Measurements from ENCODE around the gene NLRP14. TPM values are rescaled to one million over a fixed set of nuclear protein-coding genes. Genes with fewer than 3 reads are reported as not detected.

The NLRP14 gene
- total RNA-seq, 3 donors from 2014 or later = under 0.01 to 0.29 (median 0.16) TPM

- no peaks in the 10 kb centered on the region for H3K27me3 ChIP-seq
- H3K36me3 ChIP-seq = no peaks in the 10 kb centered on the region
- H3K4me3 ChIP-seq = no peak overlapping the region
- H3K27ac ChIP-seq = no peak overlapping the region
- H3K4me1 ChIP-seq = no peaks in the 10 kb centered on the region
- H3K9me3 ChIP-seq = no peaks in the 10 kb centered on the region
- intact Hi-C loops (cut with DNase I; ENCODE audit: low total_unique reads) = no loop called here
- TF ChIP-seq POLR2A (IDR thresholded peaks at IDR 0.05) (no peak), POLR2AphosphoS5 (IDR thresholded peaks at IDR 0.05) (no peak), CTCF (IDR thresholded peaks at IDR 0.05) (no peak)
- no peak for DNase-seq (ENCODE audit: low spot score in 2 of 2)
Measured at GRCh38 chr11:7072401-7073028, 52.2 kb downstream of the NLRP14 start.

- no peak for TF ChIP-seq POLR2AphosphoS5 (IDR thresholded peaks at IDR 0.05)
- TF ChIP-seq CTCF (IDR thresholded peaks at IDR 0.05) = no peak
- no peak for TF ChIP-seq POLR2A (IDR thresholded peaks at IDR 0.05)
- H3K4me1 ChIP-seq = no peaks in the 10 kb centered on the region
- H3K27me3 ChIP-seq = no peaks in the 10 kb centered on the region
- H3K9me3 ChIP-seq = peaks cover 0 to 18% of the 10 kb centered on the region in 2 donors
- no peaks in the 10 kb centered on the region for H3K36me3 ChIP-seq
- H3K27ac ChIP-seq = no peak overlapping the region
- no peak overlapping the region for H3K4me3 ChIP-seq
- no peak for DNase-seq (ENCODE audit: low spot score in 2 of 2)
- intact Hi-C loops (cut with DNase I; ENCODE audit: low total_unique reads) = no loop called here
Measured at GRCh38 chr11:7077101-7077500, 56.8 kb downstream of the NLRP14 start.

GRCh38 chr11:7079545-7080135 lies 59.4 kb downstream of the NLRP14 start:
- TF ChIP-seq POLR2AphosphoS5 (IDR thresholded peaks at IDR 0.05) = no peak
- TF ChIP-seq CTCF (IDR thresholded peaks at IDR 0.05) = no peak
- no peak for TF ChIP-seq POLR2A (IDR thresholded peaks at IDR 0.05)
- no peak for DNase-seq (ENCODE audit: low spot score in 2 of 2)

GRCh38 chr11:7080900-7081299 lies 60.6 kb downstream of the NLRP14 start:
- H3K4me3 ChIP-seq = no peak overlapping the region
- TF ChIP-seq CTCF (IDR thresholded peaks at IDR 0.05) = no peak
- no peak for TF ChIP-seq POLR2AphosphoS5 (IDR thresholded peaks at IDR 0.05)
- no peak for TF ChIP-seq POLR2A (IDR thresholded peaks at IDR 0.05)
- no peaks in the 10 kb centered on the region for H3K27me3 ChIP-seq
- H3K4me1 ChIP-seq = no peaks in the 10 kb centered on the region
- H3K27ac ChIP-seq = no peak overlapping the region
- intact Hi-C loops (cut with DNase I; ENCODE audit: low total_unique reads) = no loop called here
- DNase-seq (ENCODE audit: low spot score in 2 of 2) = no peak
- no peaks in the 10 kb centered on the region for H3K36me3 ChIP-seq
- H3K9me3 ChIP-seq = peaks cover 0 to 18% of the 10 kb centered on the region in 2 donors

More at GRCh38 chr11:7079545-7080135, 59.4 kb downstream of the NLRP14 start:
- no peaks in the 10 kb centered on the region for H3K27me3 ChIP-seq
- no peak overlapping the region for H3K27ac ChIP-seq
- no peak overlapping the region for H3K4me3 ChIP-seq
- intact Hi-C loops (cut with DNase I; ENCODE audit: low total_unique reads) = no loop called here
- no peaks in the 10 kb centered on the region for H3K36me3 ChIP-seq
- no peaks in the 10 kb centered on the region for H3K4me1 ChIP-seq
- peaks cover 0 to 18% of the 10 kb centered on the region in 2 donors for H3K9me3 ChIP-seq

- intact Hi-C loops (cut with DNase I; ENCODE audit: low total_unique reads) = no loop called here
- Histone ChIP-seq H3K27me3 (no peaks in the 10 kb centered on the region), H3K9me3 (peaks cover 0 to 18% of the 10 kb centered on the region in 2 donors), H3K36me3 (no peaks in the 10 kb centered on the region), H3K27ac (no peak overlapping the region), H3K4me1 (no peaks in the 10 kb centered on the region), H3K4me3 (no peak overlapping the region)
- no peak for DNase-seq (ENCODE audit: low spot score in 2 of 2)
- TF ChIP-seq POLR2AphosphoS5 (IDR thresholded peaks at IDR 0.05) (no peak), POLR2A (IDR thresholded peaks at IDR 0.05) (no peak), CTCF (IDR thresholded peaks at IDR 0.05) (no peak)
Measured at GRCh38 chr11:7081441-7081840, 61.2 kb downstream of the NLRP14 start.

Measured in breast epithelium (tissue), 4 donors.